Heart left ventricle (tissue), 16 donors: ENCODE data around the gene SUSD4. TPM values are rescaled to one million over a fixed set of nuclear protein-coding genes. Genes with fewer than 3 reads are reported as not detected.

Experiments
- ATAC-seq, 4 donors: fragments of 200-7000 bp; cut with Tn5 transposase; one replicate each; pipeline ENCODE4 v1.9.1; 2020 to 2022; ENCODE audit warnings: moderate library complexity in 4 of 4, mild to moderate bottlenecking in 3 of 4, moderate number of reproducible peaks in 1 of 4
- DNase-seq, 5 donors: peaks; one replicate each; pipeline ENCODE4 v3.0.0-alpha.2; 2020
- H3K27ac ChIP-seq, 12 donors: fragments of 200-600 bp; sonication (generic) in 4 of 12; one replicate each; pipeline versions ENCODE4 v1.5.0 to v1.8.0; 2016 to 2022; ENCODE audit warnings: mild to moderate bottlenecking in 2 of 12
- H3K27me3 ChIP-seq, 9 donors: fragments of 200-600 bp; sonication (generic) in 2 of 9; one replicate each; pipeline versions ENCODE4 v1.5.1 to v1.8.0; 2016 to 2022; ENCODE audit warnings: mild to moderate bottlenecking in 3 of 9
- H3K36me3 ChIP-seq, 9 donors: fragments of 200-600 bp; sonication (generic) in 2 of 9; one replicate each; pipeline versions ENCODE4 v1.5.0 to v1.8.0; 2018 to 2022; ENCODE audit warnings: mild to moderate bottlenecking in 2 of 9
- H3K4me1 ChIP-seq, 12 donors: fragments of 200-600 bp; sonication (generic) in 4 of 12; one replicate each; pipeline versions ENCODE4 v1.5.0 to v1.8.0; 2016 to 2022; ENCODE audit warnings: mild to moderate bottlenecking in 3 of 12
- H3K4me3 ChIP-seq, 12 donors: fragments of 200-600 bp; sonication (generic) in 4 of 12; one replicate each; pipeline versions ENCODE4 v1.5.0 to v1.8.0; 2017 to 2022; ENCODE audit warnings: mild to moderate bottlenecking in 9 of 12, moderate library complexity in 4 of 12
- H3K9me3 ChIP-seq, 12 donors: fragments of 200-600 bp; sonication (generic) in 4 of 12; one replicate each; pipeline versions ENCODE4 v1.5.0 to v1.8.0; 2016 to 2022; ENCODE audit warnings: mild to moderate bottlenecking in 1 of 12
- CTCF ChIP-seq, 12 donors: fragments of 200-600 bp; sonication (generic) in 4 of 12; IDR thresholded peaks; one replicate each; pipeline versions ENCODE4 v1.5.0 to v1.8.0; 2018 to 2022; ENCODE audit warnings: antibody characterized with exemption in 12 of 12, mild to moderate bottlenecking in 5 of 12
- POLR2A ChIP-seq, 2 donors: fragments of 450-650 bp; IDR thresholded peaks; one replicate each; pipeline ENCODE4 v1.6.1; 2017; ENCODE audit warnings: antibody characterized with exemption in 2 of 2, mild to moderate bottlenecking in 2 of 2, moderate library complexity in 2 of 2
- WGBS, 4 donors: extraction: QIAGEN DNeasy Blood & Tissue Kit in 2 of 4; methylation state at CpG; one replicate each; pipeline versions ENCODE4 v1.1.5 to v1.1.7; 2013 to 2018; 5-methylcytosine and 5-hydroxymethylcytosine counted together
- intact Hi-C, 10 donors: fragments of 100-400 bp; cut with DNase I; formaldehyde crosslinking; loops; one replicate each; pipeline versions ENCODE4 v1.11.1 to v1.14.2; 2022
- polyA plus RNA-seq, 2 donors: library from polyadenylated mRNA; stranded (reverse); fragments of 200-250 nt; gene quantifications; one replicate each; pipeline ENCODE4 v1.2.3, GENCODE V29; 2013
- total RNA-seq, 9 donors: library from RNA; depleted of rRNA in 2 of 9; stranded (reverse); fragments of >200 nt in 2 of 9; fragmentation: NEBNext Ultra II Directional in 3 of 9; extraction: Animal tissue kit (Norgen Biotek cat#: 25700) in 3 of 9; gene quantifications; one replicate each; pipeline versions ENCODE4 v1.1.0 to v1.2.4, GENCODE V29; 2016 to 2023
- donor health status: ischemic (EF 13 %, LVEDD 7.1; RV severe dilation, severe dysfunction).
- donor health status: healthy with polysubstance abuse.
- donor health status: DM: no; HTN: yes; CAD: no.
- donor health status: DM: no; HTN: no; CAD: no.
- donor health status: ischemic (EF 25% LVEDD 6.9; RV normal size, moderate dysfunction).
- donor health status: ischemic (EF 25% LVEDD 5.7; RV mildly dilated, moderate dysfunction).
- donor health status: healthy.
- donor health status: DM: yes; HTN: yes; CAD: no.
- donor health status: ischemic (EF 35%, LVEDD 5.7; RV mildly dilated, moderate dysfunction).
- donor health status: nonischemic (EF 11% LVEDD 7.7; RV severe dilation, severe dysfunction).
- donor health status: DM: yes; HTN: yes; CAD: no.
- donor health status: PGD.
- donor health status: ischemic (EF 29% LVEDD 5.4; RV normal size, mild dysfunction).
- donor health status: nonischemic (EF 23%, LVEDD 6.1; RV moderate dilation, normal function).

The SUSD4 gene
- total and polyA plus RNA-seq, 11 donors = 0.40 to 27.2 (median 2.4) TPM

- no peak for ATAC-seq
- Histone ChIP-seq H3K4me3 (no peak overlapping the region), H3K4me1 (peaks cover 0 to 5% (median 0%) of the 10 kb centered on the region in 12 donors), H3K9me3 (no peaks in the 10 kb centered on the region), H3K27me3 (no peaks in the 10 kb centered on the region), H3K36me3 (no peaks in the 10 kb centered on the region), H3K27ac (no peak overlapping the region)
- TF ChIP-seq CTCF (IDR thresholded peaks at IDR 0.05) = no peak
- no peak for TF ChIP-seq POLR2A (IDR thresholded peaks at IDR 0.05)
- DNase-seq = no peak
- intact Hi-C loops = no loop called here
Observed at GRCh38 chr1:223329252-223329651, 34.7 kb downstream of the SUSD4 start.

- H3K27ac ChIP-seq = no peak overlapping the region
- WGBS, 4 donors = 83 to 92% (median 87%) methylated on average over 4 of the region's 4 CpGs
- H3K4me3 ChIP-seq = no peak overlapping the region
- no peaks in the 10 kb centered on the region for H3K9me3 ChIP-seq
- DNase-seq = no peak
- no peaks in the 10 kb centered on the region for H3K36me3 ChIP-seq
- intact Hi-C loops = no loop called here
- no peaks in the 10 kb centered on the region for H3K27me3 ChIP-seq
- H3K4me1 ChIP-seq = peaks cover 0 to 5% (median 0%) of the 10 kb centered on the region in 12 donors
- TF ChIP-seq CTCF (IDR thresholded peaks at IDR 0.05) = no peak
- TF ChIP-seq POLR2A (IDR thresholded peaks at IDR 0.05) = no peak
- no peak for ATAC-seq
Observed at GRCh38 chr1:223328566-223328965, 35.4 kb downstream of the SUSD4 start.

GRCh38 chr1:223326776-223327175, 37.2 kb downstream of the SUSD4 start:
- H3K36me3 ChIP-seq = no peaks in the 10 kb centered on the region
- no peak for DNase-seq
- H3K27ac ChIP-seq = no peak overlapping the region
- intact Hi-C loops = no loop called here
- TF ChIP-seq CTCF (IDR thresholded peaks at IDR 0.05) = no peak
- TF ChIP-seq POLR2A (IDR thresholded peaks at IDR 0.05) = no peak
- ATAC-seq = no peak
- H3K9me3 ChIP-seq = no peaks in the 10 kb centered on the region
- WGBS, 4 donors = 44 to 58% (median 48%) methylated on average over 1 of the region's 1 CpG
- no peak overlapping the region for H3K4me3 ChIP-seq
- H3K4me1 ChIP-seq = peaks cover 0 to 5% (median 0%) of the 10 kb centered on the region in 12 donors
- H3K27me3 ChIP-seq = no peaks in the 10 kb centered on the region

- ATAC-seq (no peak), DNase-seq (no peak)
- Histone ChIP-seq H3K27ac (no peak overlapping the region), H3K4me3 (no peak overlapping the region), H3K9me3 (no peaks in the 10 kb centered on the region), H3K4me1 (no peaks in the 10 kb centered on the region), H3K27me3 (no peaks in the 10 kb centered on the region), H3K36me3 (no peaks in the 10 kb centered on the region)
- no peak for TF ChIP-seq CTCF (IDR thresholded peaks at IDR 0.05)
- TF ChIP-seq POLR2A (IDR thresholded peaks at IDR 0.05) = no peak
- intact Hi-C loops = no loop called here
- WGBS, 4 donors = 23 to 52% (median 40%) methylated on average over 2 of the region's 2 CpGs
Observed at GRCh38 chr1:223323491-223324484, 40.2 kb downstream of the SUSD4 start.
